Neural progenitor cell (in vitro differentiated cells): ENCODE data around the gene DTNBP1. TPM values are rescaled to one million over a fixed set of nuclear protein-coding genes. Genes with fewer than 3 reads are reported as not detected.

Experiments used
- DNase-seq: peaks from one replicate; pipeline ENCODE4 v3.0.0-alpha.2; 2016; ENCODE audit warnings: low spot score
- H2AFZ ChIP-seq: fragments of 200-600 bp; sonication (generic); replicated peaks from 2 replicates; pipeline ENCODE4 v1.6.1; 2016; ENCODE audit warnings: antibody characterized with exemption
- H3F3A ChIP-seq: fragments of 200-600 bp; sonication (generic); 2 replicates; pipeline ENCODE4 v1.6.1; 2016; ENCODE audit warnings: antibody characterized with exemption, low read depth
- H3K27ac ChIP-seq: fragments of 200-600 bp; sonication (generic); 2 replicates; pipeline ENCODE4 v1.5.1; 2016; ENCODE audit warnings: mild to moderate bottlenecking
- H3K27me3 ChIP-seq: fragments of 200-600 bp; sonication (generic); 2 replicates; pipeline ENCODE4 v1.6.1; 2016; ENCODE audit warnings: mild to moderate bottlenecking, moderate library complexity
- H3K36me3 ChIP-seq: fragments of 200-600 bp; sonication (generic); 2 replicates; pipeline ENCODE4 v1.5.1; 2016
- H3K4me1 ChIP-seq: fragments of 200-600 bp; sonication (generic); 2 replicates; pipeline ENCODE4 v1.6.1; 2016; ENCODE audit warnings: mixed run types
- H3K4me2 ChIP-seq: fragments of 200-600 bp; sonication (generic); 2 replicates; pipeline ENCODE4 v1.6.1; 2016
- H3K4me3 ChIP-seq: fragments of 200-600 bp; sonication (generic); 2 replicates; pipeline ENCODE4 v1.5.1; 2016
- H3K79me2 ChIP-seq: fragments of 200-600 bp; sonication (generic); 2 replicates; pipeline ENCODE4 v1.6.1; 2016; ENCODE audit warnings: low read depth
- H3K9ac ChIP-seq: fragments of 200-600 bp; sonication (generic); 2 replicates; pipeline ENCODE4 v1.6.1; 2016
- H3K9me3 ChIP-seq: fragments of 200-600 bp; sonication (generic); 2 replicates; pipeline ENCODE4 v1.5.1; 2016; ENCODE audit warnings: low read depth
- H4K20me1 ChIP-seq: fragments of 200-600 bp; sonication (generic); 2 replicates; pipeline ENCODE4 v1.6.1; 2016; ENCODE audit warnings: low read depth
- H3K27ac Mint-ChIP-seq: 3 replicates; pipeline ENCODE4 v1.8.0; 2021; ENCODE audit warnings: mixed read lengths
- H3K27me3 Mint-ChIP-seq: 2 replicates; pipeline ENCODE4 v1.8.0; 2022; ENCODE audit warnings: low read depth, mild to moderate bottlenecking, inconsistent platforms, moderate library complexity, mixed read lengths; ENCODE audit not compliant: insufficient read depth
- H3K36me3 Mint-ChIP-seq: 3 replicates; pipeline ENCODE4 v1.8.0; 2021; ENCODE audit warnings: mixed read lengths
- H3K4me1 Mint-ChIP-seq: 3 replicates; pipeline ENCODE4 v1.8.0; 2021; ENCODE audit warnings: mixed read lengths
- H3K4me3 Mint-ChIP-seq: 3 replicates; pipeline ENCODE4 v1.8.0; 2021; ENCODE audit warnings: mild to moderate bottlenecking, moderate library complexity, mixed read lengths
- H3K9me3 Mint-ChIP-seq: 3 replicates; pipeline ENCODE4 v1.8.0; 2020; ENCODE audit warnings: mixed read lengths
- CTCF ChIP-seq: fragments of 200-600 bp; sonication (generic); IDR thresholded peaks from 2 replicates; pipeline ENCODE4 v1.5.1; 2017; ENCODE audit warnings: antibody characterized with exemption, mild to moderate bottlenecking
- EZH2 ChIP-seq: fragments of 200-600 bp; sonication (generic); IDR thresholded peaks from 2 replicates; pipeline ENCODE4 v1.6.1; 2017; ENCODE audit warnings: antibody characterized with exemption, mild to moderate bottlenecking, moderate library complexity
- EZH2phosphoT487 ChIP-seq: fragments of 200-600 bp; sonication (generic); IDR thresholded peaks from 2 replicates; pipeline ENCODE4 v1.6.1; 2017; ENCODE audit warnings: antibody characterized with exemption
- total RNA-seq: library from RNA; depleted of rRNA; stranded (reverse); fragments of >200 nt; gene quantifications from 2 replicates; pipeline ENCODE4 v1.2.3, GENCODE V29; 2015; ENCODE audit warnings: low replicate concordance

Gene DTNBP1
- total RNA-seq, 1 donor from 2014 or later, result 4.5 TPM

- TF ChIP-seq CTCF (no peak), EZH2 (no peak), EZH2phosphoT487 (no peak)
- H3K9ac ChIP-seq, result no peak overlapping the region
- H2AFZ ChIP-seq, result no peak overlapping the region
- H3K79me2 ChIP-seq, result no peaks in the 10 kb centered on the region
- Mint-ChIP-seq H3K4me3 (no peak overlapping the region), H3K9me3 (no peaks in the 10 kb centered on the region), H3K36me3 (no peaks in the 10 kb centered on the region), H3K27me3 (peaks cover 2% of the 10 kb centered on the region), H3K27ac (no peak overlapping the region), H3K4me1 (peaks cover 47% of the 10 kb centered on the region)
- H3K9me3 ChIP-seq, result no peaks in the 10 kb centered on the region
- H3K4me3 ChIP-seq, result no peak overlapping the region
- DNase-seq, result no peak
- no peaks in the 10 kb centered on the region for H3K36me3 ChIP-seq
- H3F3A ChIP-seq, result peaks cover 3% of the 10 kb centered on the region
- H3K27me3 ChIP-seq, result no peaks in the 10 kb centered on the region
- H3K4me1 ChIP-seq, result peaks cover 21% of the 10 kb centered on the region
- H4K20me1 ChIP-seq, result peaks cover 16% of the 10 kb centered on the region
- no peak overlapping the region for H3K27ac ChIP-seq
- H3K4me2 ChIP-seq, result no peak overlapping the region
Measured at GRCh38 chr6:15550546-15551123, 112.2 kb downstream of the DTNBP1 start.

- no peak overlapping the region for H3K4me3 ChIP-seq
- Mint-ChIP-seq H3K27me3 (peaks cover 2% of the 10 kb centered on the region), H3K4me1 (peaks cover 47% of the 10 kb centered on the region), H3K9me3 (no peaks in the 10 kb centered on the region), H3K36me3 (no peaks in the 10 kb centered on the region), H3K4me3 (no peak overlapping the region), H3K27ac (no peak overlapping the region)
- no peaks in the 10 kb centered on the region for H3K27me3 ChIP-seq
- H3K27ac ChIP-seq, result no peak overlapping the region
- H3K79me2 ChIP-seq, result no peaks in the 10 kb centered on the region
- H4K20me1 ChIP-seq, result peaks cover 16% of the 10 kb centered on the region
- H3K4me2 ChIP-seq, result no peak overlapping the region
- H3K36me3 ChIP-seq, result no peaks in the 10 kb centered on the region
- no peak for DNase-seq
- H3K9me3 ChIP-seq, result no peaks in the 10 kb centered on the region
- TF ChIP-seq CTCF (no peak), EZH2phosphoT487 (no peak), EZH2 (no peak)
- H3F3A ChIP-seq, result peaks cover 3% of the 10 kb centered on the region
- H3K4me1 ChIP-seq, result peaks cover 21% of the 10 kb centered on the region
- H3K9ac ChIP-seq, result no peak overlapping the region
- no peak overlapping the region for H2AFZ ChIP-seq
Measured at GRCh38 chr6:15549371-15549770, 113.5 kb downstream of the DTNBP1 start.

GRCh38 chr6:15547400-15547799, 115.4 kb downstream of the DTNBP1 start:
- Histone ChIP-seq H3K36me3 (no peaks in the 10 kb centered on the region), H3K9ac (no peak overlapping the region), H2AFZ (no peak overlapping the region), H3K4me3 (no peak overlapping the region), H4K20me1 (peaks cover 16% of the 10 kb centered on the region), H3K27me3 (no peaks in the 10 kb centered on the region), H3F3A (peaks cover 3% of the 10 kb centered on the region), H3K9me3 (no peaks in the 10 kb centered on the region), H3K27ac (no peak overlapping the region), H3K4me1 (peaks cover 21% of the 10 kb centered on the region), H3K79me2 (no peaks in the 10 kb centered on the region), H3K4me2 (no peak overlapping the region)
- H3K9me3 Mint-ChIP-seq, result peaks cover 6% of the 10 kb centered on the region
- H3K36me3 Mint-ChIP-seq, result peaks cover 3% of the 10 kb centered on the region
- H3K4me1 Mint-ChIP-seq, result peaks cover 36% of the 10 kb centered on the region
- H3K27ac Mint-ChIP-seq, result no peak overlapping the region
- peak; percentile 16 for DNase-seq
- TF ChIP-seq EZH2phosphoT487 (no peak), EZH2 (no peak), CTCF (no peak)
- peaks cover 2% of the 10 kb centered on the region for H3K27me3 Mint-ChIP-seq
- no peak overlapping the region for H3K4me3 Mint-ChIP-seq
